ENCODE measurements around the gene MAP3K8. TPM values are rescaled to one million over a fixed set of nuclear protein-coding genes. Genes with fewer than 3 reads are reported as not detected.

MAP3K8 gene
- total and polyA plus RNA-seq, 9 of the 15 experiments (the other 6 are each of a cell fraction or from before 2014, with no cell fraction given) = 6.9 to 23.6 (median 13.6) TPM

GRCh38 chr10:30476511-30477155 is 42.6 kb downstream of the MAP3K8 start:
- Histone ChIP-seq H3K79me2 (ENCODE audit: control insufficient read depth, insufficient read depth, low read length) (no peaks in the 10 kb centered on the region), H3K9ac (ENCODE audit: insufficient read depth in 1 of 2, low read depth in 2 of 2, low read length in 2 of 2) (no peak overlapping the region), H3K4me1 (replicated peaks in 1 of 2; ENCODE audit: control insufficient read depth in 2 of 2, insufficient read depth in 2 of 2, low read length in 2 of 2) (no peaks in the 10 kb centered on the region), H3K9me3 (replicated peaks; ENCODE audit: control insufficient read depth, insufficient read depth, low read depth, low read length) (no peaks in the 10 kb centered on the region), H2AFZ (ENCODE audit: low read depth, low read length) (no peak overlapping the region), H4K20me1 (replicated peaks; ENCODE audit: control insufficient read depth, insufficient read depth, low read length) (no peaks in the 10 kb centered on the region), H3K36me3 (ENCODE audit: control insufficient read depth, insufficient read depth, low read length) (no peaks in the 10 kb centered on the region), H3K9me1 (ENCODE audit: control insufficient read depth, insufficient read depth, low read length) (no peaks in the 10 kb centered on the region), H3K27me3 (ENCODE audit: control insufficient read depth in 2 of 2, insufficient read depth in 2 of 2, low read length in 2 of 2) (no peaks in the 10 kb centered on the region), H3K27ac (ENCODE audit: extremely low read depth, low read depth, low read length) (no peak overlapping the region), H3K4me3 (no peak overlapping the region), H3K4me2 (ENCODE audit: insufficient read depth, low read length) (no peak overlapping the region)
- ATAC-seq (no peak), DNase-seq (ENCODE audit: extremely low read depth in 1 of 4, low spot score in 3 of 4) (no peak), FAIRE-seq (no peak)
- WGBS (ENCODE audit: insufficient coverage, low coverage, missing lambda C conversion rate) = 76% methylated on average over 17 of the region's 18 CpGs
- in situ Hi-C loops (cut with MboI) = no loop called here
- intact Hi-C loops (cut with micrococcal nuclease) = no loop called here
- no peak for TF ChIP-seq FOXK2 (conservative IDR thresholded peaks at IDR 0.05 in 1 of 2, IDR thresholded peaks at IDR 0.05 in 1 of 2; ENCODE audit: low read depth in 2 of 2)
- no peak for TF ChIP-seq PYGO2 (tag; IDR thresholded peaks at IDR 0.05)
- no peak for TF ChIP-seq ZNF3 (CRISPR knock-in tag; IDR thresholded peaks at IDR 0.05)
- no peak for TF ChIP-seq NR1H2 (CRISPR knock-in tag; IDR thresholded peaks at IDR 0.05)
- no peak for TF ChIP-seq RBM17 (IDR thresholded peaks at IDR 0.05; ENCODE audit: borderline replicate concordance, low read depth, low read length)
- TF ChIP-seq HMG20B (CRISPR knock-in tag; IDR thresholded peaks at IDR 0.05) = no peak
- no peak for TF ChIP-seq SRSF1 (IDR thresholded peaks at IDR 0.05; ENCODE audit: low read depth, low read length)
- ChIA-PET POLR2A (no interaction called here), CTCF (ENCODE audit: low intra/inter-chr PET ratio) (no interaction called here)
- no TSS peak for BruUV-seq (replicated peaks)
